A673 (cell line): ENCODE data around the gene KBTBD2.

Experiments
- CTCF ChIP-seq: fragments of 300-800, 200-600 bp; sonication (generic); conservative IDR thresholded peaks from 2 replicates; pipeline ENCODE4 v1.5.1; 2017; ENCODE audit warnings: low read depth, mild to moderate bottlenecking, antibody characterized with exemption, low read length, moderate library complexity, mixed read lengths
- EZH2 ChIP-seq: fragments of 200-600 bp; sonication (generic); IDR thresholded peaks from 2 replicates; pipeline ENCODE4 v1.6.1; 2017; ENCODE audit warnings: borderline replicate concordance, low read depth, mild to moderate bottlenecking, mixed read lengths, antibody characterized with exemption, low read length; ENCODE audit not compliant: poor library complexity, severe bottlenecking

- TF ChIP-seq CTCF (no peak), EZH2 (no peak)
Observed at GRCh38 chr7:32928785-32929298, 37.3 kb upstream of the KBTBD2 start.
